Stimulated activated CD8-positive, alpha-beta memory T cell treated with anti-CD3 and anti-CD28 coated beads, Interleukin-15, amount 100 ng/mL, for 48 hours (primary cell): ENCODE measurements around the gene RBPJ.
A peak's percentile ranks its signal among the peaks of the same experiment; 100 is the strongest.
"Not testable (repeated sequence)": the region's sequence is repeated elsewhere in the genome, so short reads cannot be mapped to it uniquely, and the experiment has no call there.

ENCODE experiments used
- DNase-seq, 2 donors: peaks; one replicate each; pipeline ENCODE4 v3.0.0-alpha.2; 2020; ENCODE audit warnings: low read depth in 2 of 2

The RBPJ gene

GRCh38 chr4:26302031-26302899 is 18.5 kb upstream of the RBPJ start:
- no peak for DNase-seq

DNA sequence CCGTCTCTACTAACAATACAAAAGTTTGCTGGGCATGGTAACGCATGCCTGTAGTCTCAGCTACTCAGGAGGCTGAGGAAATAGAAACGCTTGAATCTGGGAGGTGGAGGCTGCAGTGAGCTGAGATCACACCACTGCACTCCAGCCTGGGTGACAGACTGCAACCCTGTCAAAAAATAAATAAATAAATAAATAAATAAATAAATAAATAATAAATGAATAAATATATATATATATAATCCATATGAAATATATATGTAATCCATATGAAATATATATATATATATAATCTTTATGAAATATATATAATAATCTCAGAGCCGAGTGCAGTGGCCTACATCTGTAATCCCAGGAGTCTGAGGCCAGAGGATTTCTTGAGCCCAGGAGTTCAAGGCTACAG is 17.8 kb upstream of the RBPJ start:
- DNase-seq = no peak

DNA sequence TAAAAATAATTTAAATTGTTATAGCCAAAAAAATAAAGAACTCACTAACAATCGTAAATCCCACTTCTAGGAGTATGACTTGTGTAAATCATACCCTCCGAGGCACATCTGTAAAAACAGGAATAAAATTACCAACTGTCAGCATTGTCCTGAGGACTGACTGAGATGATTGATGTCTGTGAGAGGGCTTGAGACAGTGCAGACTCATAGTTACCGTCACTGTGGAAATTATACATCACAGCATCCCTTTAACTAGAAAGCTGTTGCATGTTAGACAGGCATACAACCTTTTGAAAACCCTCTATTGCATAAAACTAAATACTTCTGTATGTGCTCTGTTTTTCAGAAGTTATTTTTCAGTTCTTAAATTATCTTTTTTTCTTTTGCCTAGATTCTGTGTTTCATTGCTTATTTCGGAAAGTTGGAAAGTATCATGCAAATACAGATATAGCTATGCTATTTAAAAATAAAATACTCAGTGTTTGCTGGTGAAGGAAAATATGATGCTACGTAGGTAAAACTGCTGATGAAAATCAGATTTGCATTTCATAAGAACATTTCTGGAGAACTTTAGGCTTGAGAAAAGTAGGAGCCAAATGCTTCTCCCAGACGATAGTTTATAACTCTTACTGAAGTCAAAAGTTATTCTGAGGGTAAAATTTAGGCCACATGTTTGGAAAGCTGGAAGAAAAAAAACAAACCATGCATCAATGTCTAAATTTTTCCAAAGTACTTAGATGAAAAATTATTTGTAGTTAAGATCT is 13.6 kb upstream of the RBPJ start:
- no peak for DNase-seq

DNA sequence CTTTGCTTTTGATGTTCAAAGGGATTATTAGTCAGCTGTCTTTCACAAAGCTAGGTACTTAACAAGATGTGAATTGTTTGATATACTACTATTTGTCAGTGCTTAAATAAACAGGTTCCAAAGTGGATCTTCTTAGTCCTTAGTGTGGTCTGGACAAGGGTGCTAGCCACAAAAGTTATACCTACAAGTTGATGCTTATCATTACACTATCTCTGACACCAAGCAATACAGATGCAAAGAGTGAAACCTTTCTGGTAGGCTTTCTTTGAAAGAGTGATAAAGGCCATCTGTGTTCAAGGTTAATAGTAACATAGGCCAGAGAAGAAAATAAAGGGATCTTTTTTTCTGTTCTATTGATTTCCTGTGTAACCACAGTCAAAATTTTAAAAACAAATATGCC is 12.2 kb upstream of the RBPJ start:
- DNase-seq = no peak

- DNase-seq = no peak
Observed at GRCh38 chr4:26310264-26310663, 10.6 kb upstream of the RBPJ start.

DNA sequence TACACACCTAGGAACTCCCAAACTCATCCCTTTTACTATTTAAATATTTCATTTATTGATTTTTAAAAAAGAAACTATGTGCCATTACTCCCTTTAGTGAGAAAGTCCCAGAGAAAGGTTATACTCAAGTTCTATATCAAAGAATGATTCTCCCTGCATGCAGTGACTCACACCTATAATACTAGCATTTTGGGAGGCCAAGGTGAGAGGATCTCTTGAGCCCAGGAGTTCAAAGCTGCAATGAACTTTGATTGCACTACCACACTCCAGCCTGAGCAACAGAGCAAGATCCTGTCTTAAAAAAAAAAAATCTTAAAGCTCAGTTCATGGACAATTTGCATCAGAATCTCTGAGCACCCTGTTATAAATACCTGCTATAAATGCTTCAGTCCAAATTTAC is 9.2 kb upstream of the RBPJ start:
- no peak for DNase-seq

GRCh38 chr4:26315316-26315932 is 5.4 kb upstream of the RBPJ start:
- not testable (repeated sequence) for DNase-seq

DNA sequence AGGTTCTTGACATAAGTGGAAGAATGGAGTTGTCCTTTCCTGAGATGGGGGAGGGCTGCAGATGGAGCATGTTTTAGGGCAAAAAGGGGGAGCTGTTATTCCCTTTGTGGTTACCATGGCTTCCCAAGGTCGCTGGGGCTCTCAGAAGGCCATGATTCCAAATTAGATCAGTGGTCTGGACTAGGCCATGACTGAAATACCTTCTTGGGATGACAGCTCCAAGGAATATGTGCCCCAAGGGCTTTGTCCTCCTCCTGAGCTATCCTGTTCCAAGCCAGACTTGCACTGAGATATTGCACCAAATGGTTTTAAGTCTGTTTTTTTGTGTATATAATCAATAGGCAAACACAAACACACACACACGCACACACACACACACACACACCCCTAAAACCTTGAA is 3.0 kb upstream of the RBPJ start:
- DNase-seq = no peak

DNA sequence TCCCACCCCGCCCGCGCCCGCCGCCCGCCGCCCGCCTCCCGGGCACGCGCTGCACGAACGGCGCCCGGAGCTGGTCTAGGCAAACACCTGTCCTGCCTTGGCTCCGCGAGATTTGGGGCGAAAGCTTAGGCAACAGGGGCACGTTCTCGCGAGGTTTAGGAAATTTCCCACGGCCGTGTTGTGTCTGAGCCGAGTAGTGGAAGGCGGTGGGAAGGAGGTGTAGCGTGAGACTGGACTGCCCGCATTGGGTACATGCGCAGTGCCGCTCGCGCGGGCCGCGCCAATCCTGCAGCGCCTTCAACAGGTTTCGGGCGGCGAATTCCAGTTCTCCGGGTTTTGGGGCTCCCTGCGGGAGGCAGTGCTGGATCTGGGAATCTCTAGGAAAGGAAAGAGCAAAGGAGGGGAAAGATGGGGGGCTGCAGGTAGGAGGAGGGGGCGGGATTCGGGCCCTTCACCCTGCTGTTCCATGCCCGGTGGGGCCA is 1.3 kb upstream of the RBPJ start:
- DNase-seq = peak; percentile 97

DNA sequence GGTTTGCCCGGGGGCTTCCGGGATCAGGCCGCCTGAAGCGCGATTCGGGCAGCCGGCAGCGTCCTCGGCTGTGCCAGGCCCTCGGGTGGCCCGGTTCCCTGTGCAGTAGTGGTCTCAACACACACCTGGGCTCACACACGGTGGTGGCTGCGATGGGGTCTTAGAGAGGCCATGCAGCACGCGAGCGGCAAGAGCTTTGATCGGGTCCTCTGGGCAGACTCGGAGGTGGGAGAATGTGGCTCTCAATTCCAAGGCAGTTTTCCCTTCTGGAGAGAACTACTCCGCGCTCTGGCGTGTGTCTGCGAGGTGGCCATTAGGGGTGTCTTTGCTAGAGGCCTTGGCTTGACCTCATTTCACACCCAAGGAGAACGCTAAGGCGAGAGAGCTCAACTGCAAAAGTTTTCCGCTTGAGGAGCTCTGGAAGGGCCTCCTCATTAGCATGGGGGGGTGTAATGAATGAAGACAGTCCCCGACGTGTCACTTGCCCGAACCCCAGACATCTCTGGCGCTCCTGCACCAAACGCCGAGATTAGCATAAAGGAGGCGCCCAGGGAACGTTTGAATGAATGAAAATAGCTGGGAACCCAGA is 771 bp upstream of the RBPJ start:
- peak in 1 of 2 donors; percentile 37 for DNase-seq

GRCh38 chr4:26321373-26322221 is 783 bp downstream of the RBPJ start:
- DNase-seq = no peak

- no peak for DNase-seq
Observed at GRCh38 chr4:26322346-26322745, 1.5 kb downstream of the RBPJ start.

DNA sequence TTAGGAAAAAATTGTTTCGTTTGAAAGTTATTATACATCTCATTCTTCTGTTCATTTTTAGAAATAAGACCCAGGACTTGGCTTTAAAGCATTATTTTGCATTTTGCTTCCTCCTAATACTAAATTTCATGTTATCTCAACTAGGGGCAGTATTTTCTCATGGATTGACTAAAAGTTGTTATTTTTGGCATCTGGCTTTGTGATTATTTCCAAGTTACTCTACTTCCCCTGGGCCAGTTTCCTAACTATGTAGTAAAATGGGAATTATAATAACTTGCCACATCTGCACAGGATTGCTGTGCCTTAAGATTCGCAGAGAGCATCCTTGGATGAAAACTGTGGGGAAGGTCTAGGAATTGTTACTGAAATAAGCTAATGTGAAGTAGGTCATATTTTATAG is 3.0 kb downstream of the RBPJ start:
- no peak for DNase-seq

DNA sequence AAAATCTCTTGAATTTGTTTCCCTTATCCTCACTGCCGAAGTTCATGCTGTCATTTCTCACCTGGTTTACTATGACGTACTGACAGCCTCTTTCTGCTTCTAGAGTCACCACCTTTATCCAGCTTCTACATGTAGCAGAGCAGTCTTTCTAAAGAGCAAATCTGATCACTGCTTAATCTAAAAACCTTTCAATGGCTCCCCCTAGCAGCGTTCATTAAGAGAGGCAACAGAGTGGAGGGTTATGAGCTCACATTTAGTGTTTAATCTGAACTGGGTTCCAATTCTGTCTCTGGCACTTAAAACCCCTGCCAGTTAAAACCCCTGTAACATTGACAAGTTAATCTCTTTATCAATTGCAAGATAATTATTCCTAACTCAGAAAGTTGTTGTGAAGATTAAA is 4.4 kb downstream of the RBPJ start:
- DNase-seq = no peak

DNA sequence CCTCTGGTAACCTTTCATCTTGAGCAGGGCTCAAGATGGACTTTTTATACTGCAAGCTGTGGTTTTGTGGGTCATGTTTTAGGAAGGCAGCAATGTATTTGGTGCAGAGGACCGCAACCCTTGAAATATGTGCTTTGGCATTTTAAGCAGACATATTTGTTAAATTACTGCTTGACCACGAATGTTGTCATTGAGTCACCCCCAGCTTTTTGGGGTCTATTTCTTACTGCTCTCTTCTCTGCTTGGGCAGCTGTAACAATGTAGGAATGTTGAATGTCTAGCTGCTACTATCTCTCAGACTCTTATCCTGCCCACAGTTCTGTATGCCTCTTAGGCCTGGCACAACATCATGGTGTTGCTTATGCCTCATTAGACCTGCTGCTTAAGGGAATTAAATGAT is 6.0 kb downstream of the RBPJ start:
- DNase-seq = no peak

DNA sequence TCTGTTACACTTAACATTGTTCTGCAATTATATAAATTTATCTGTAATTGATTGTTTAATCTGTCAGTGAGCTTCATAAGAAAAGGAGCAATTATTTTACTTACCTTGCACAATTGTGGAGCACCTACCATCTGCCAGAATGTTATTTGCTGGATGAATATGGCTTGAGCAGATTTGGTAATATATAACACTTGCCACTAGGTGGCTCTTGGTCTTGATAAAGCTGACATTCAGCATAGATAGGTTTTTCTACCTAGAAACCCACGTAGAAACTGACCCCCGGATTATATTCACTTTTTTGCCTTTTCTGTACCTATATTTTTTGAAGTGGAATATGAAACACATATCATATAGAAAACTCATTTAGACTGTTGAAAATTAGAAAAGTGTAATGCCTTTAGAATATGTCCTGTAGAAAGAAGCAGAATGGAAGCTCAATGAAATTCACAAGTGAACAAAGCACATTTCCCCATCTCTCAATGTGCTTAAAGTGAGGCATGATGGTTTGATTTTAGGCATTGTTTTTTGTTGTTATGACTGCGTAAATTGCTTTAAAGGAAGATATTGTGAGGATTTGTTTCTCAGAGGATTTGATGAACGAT is 9.5 kb downstream of the RBPJ start:
- DNase-seq = no peak

DNA sequence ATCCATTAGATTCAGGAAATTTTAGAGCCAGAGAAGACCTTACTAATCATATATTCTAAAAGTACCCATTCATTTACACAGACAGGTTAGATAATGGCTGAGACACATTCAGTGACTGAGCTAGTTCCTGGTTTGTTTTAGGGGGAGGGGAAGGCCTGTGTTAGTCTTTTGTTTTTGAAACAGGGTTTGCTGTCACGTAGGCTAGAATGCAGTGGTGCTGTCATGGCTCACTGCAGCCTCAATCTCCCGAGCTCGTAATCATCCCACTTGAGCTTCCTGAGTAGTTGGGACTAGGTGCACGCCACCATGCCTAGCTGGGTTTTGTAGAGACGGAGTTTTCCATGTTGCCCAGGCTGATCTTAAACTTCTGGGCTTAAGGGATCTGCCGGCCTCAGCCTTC is 10.1 kb downstream of the RBPJ start:
- DNase-seq = no peak

GRCh38 chr4:26331380-26331950 is 10.7 kb downstream of the RBPJ start:
- no peak for DNase-seq

DNA sequence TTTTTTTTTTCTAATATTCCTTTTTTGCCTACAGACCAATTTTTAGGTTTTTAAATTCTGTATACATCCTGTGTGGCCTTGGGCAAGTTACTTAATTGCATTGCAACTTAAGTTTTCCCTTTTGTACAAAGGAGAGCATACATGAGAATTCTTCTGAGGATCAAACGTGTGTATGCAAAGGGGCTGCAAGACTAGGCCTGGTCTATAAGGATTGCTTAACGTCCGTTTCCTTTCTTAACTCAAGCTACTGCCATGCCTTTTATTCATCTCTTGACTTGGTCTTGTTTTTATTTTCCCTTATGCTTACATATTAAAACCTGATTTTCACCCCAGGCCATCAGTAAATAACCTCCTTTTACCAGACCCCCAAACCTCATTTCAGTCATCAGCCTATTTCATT is 13.6 kb downstream of the RBPJ start:
- no peak for DNase-seq

DNA sequence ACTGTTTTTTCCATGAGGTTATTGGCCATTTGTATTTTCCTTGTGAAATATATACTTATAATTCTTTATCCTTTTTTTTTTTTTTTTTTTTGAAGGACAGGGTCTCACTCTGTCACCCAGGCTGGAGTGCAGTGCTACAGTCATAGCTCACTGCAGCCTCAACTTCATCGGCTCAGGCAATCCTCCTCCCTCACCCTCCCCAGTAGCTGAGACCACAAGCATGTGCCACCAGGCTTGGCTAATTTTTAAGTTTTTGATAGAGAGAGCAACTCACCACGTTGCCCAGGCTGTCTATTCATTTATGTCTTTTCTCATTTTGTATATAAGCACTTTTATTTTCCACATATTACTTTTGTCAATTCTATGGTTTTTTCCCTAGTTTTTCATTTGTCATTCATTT is 16.8 kb downstream of the RBPJ start:
- DNase-seq = no peak
